ENCODE measurements around the gene LSM4.

- TF ChIP-seq CTCF (IDR thresholded peaks at IDR 0.05) (no peak), POLR2A (IDR thresholded peaks at IDR 0.05) (no peak)
These were observed 27.6 kb upstream of the LSM4 start for GRCh38 chr19:18350490-18350889.
